Limb (tissue), 2 donors: Measurements from ENCODE around the gene FAM43A.

ENCODE experiments used
- DNase-seq, 2 donors: peaks; one replicate each; pipeline ENCODE4 v3.0.0-alpha.2; 2016; ENCODE audit errors: extremely low spot score in 2 of 2

The FAM43A gene

GRCh38 chr3:194675680-194676079, 10.0 kb upstream of the FAM43A start:
- DNase-seq, result no peak

- DNase-seq, result no peak
These were observed 9.2 kb upstream of the FAM43A start for GRCh38 chr3:194676471-194676870.

- no peak for DNase-seq
These were observed 4.6 kb upstream of the FAM43A start for GRCh38 chr3:194680888-194681615.

- no peak for DNase-seq
These were observed 3.4 kb upstream of the FAM43A start for GRCh38 chr3:194682189-194682693.

GRCh38 chr3:194682694-194683310, 2.9 kb upstream of the FAM43A start:
- peak; percentile 80 to 81 for DNase-seq

- DNase-seq, result no peak
These were observed 2.3 kb upstream of the FAM43A start for GRCh38 chr3:194683380-194683779.

- DNase-seq, result no peak
These were observed 492 bp upstream of the FAM43A start for GRCh38 chr3:194685065-194685717.

- DNase-seq, result peak in 1 of 2 donors; percentile 50
These were observed 732 bp downstream of the FAM43A start for GRCh38 chr3:194686414-194686815.

- DNase-seq, result peak in 1 of 2 donors; percentile 69
These were observed 1.3 kb downstream of the FAM43A start for GRCh38 chr3:194686816-194687637.

GRCh38 chr3:194687638-194688199, 2.0 kb downstream of the FAM43A start:
- DNase-seq, result peak; percentile 30 to 71

GRCh38 chr3:194688200-194688740, 2.6 kb downstream of the FAM43A start:
- peak in 1 of 2 donors; percentile 51 for DNase-seq

GRCh38 chr3:194688946-194689345, 3.3 kb downstream of the FAM43A start:
- DNase-seq, result no peak

GRCh38 chr3:194689493-194689944, 3.8 kb downstream of the FAM43A start:
- DNase-seq, result peak in 1 of 2 donors; percentile 84

GRCh38 chr3:194690501-194691372, 5.1 kb downstream of the FAM43A start:
- peak in 1 of 2 donors; percentile 42 for DNase-seq

GRCh38 chr3:194691481-194692283, 6.0 kb downstream of the FAM43A start:
- DNase-seq, result peak; percentile 24 to 38

- no peak for DNase-seq
These were observed 11.0 kb downstream of the FAM43A start for GRCh38 chr3:194696702-194697101.

- no peak for DNase-seq
These were observed 16.9 kb downstream of the FAM43A start for GRCh38 chr3:194702545-194702944.

- no peak for DNase-seq
These were observed 19.5 kb downstream of the FAM43A start for GRCh38 chr3:194705227-194705626.

- no peak for DNase-seq
These were observed 20.1 kb downstream of the FAM43A start for GRCh38 chr3:194705761-194706160.
